Measurements from ENCODE around the gene KCNG2.

The KCNG2 gene

DNA sequence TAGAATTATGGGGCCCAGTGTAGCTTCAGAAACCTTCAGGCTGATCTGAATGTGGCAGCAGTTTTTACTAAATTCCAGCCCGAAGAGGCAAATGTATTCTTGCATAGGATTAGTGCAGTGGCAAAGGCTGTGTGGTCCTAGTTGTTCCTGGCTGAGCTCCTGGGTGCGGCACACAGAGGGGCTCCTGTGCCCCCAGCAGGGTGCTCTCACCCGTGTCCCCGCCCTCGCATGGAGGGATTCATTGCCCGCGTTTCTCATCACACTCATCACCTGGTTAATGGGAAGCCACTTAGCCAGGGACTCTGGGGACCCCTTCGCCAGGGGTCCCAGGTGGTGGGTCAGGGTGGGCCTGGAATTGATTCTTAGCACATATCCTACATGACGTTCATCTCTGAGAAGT is 3.9 kb downstream of the KCNG2 start:
- no CpG with 5 or more reads among the region's 9 CpGs for WGBS (ENCODE audit: extremely low coverage, insufficient coverage, low lambda C conversion rate)
- H4K5ac ChIP-seq (ENCODE audit: low read length): no peak overlapping the region
- H3K23ac ChIP-seq (ENCODE audit: low read length): no peak overlapping the region
- no peaks in the 10 kb centered on the region for H3K4me1 ChIP-seq (ENCODE audit: control insufficient read depth, low read depth, low read length)
- no peak overlapping the region for H2BK120ac ChIP-seq (ENCODE audit: low read depth, low read length)
- H4K8ac ChIP-seq (ENCODE audit: low read depth, low read length): no peak overlapping the region
- no peak overlapping the region for H3K4me3 ChIP-seq (ENCODE audit: low read length)
- no peak overlapping the region for H2AK5ac ChIP-seq (ENCODE audit: low read length)
- no peaks in the 10 kb centered on the region for H3K79me1 ChIP-seq (ENCODE audit: low read length)
- no peak overlapping the region for H3K27ac ChIP-seq (ENCODE audit: low read depth, low read length)
- no peak overlapping the region for H3K18ac ChIP-seq (ENCODE audit: low read length)
- no peaks in the 10 kb centered on the region for H3K36me3 ChIP-seq (ENCODE audit: control insufficient read depth, insufficient read depth, low read length)
- no peak overlapping the region for H3K56ac ChIP-seq (ENCODE audit: low read length)
- peaks cover 18% of the 10 kb centered on the region for H3K27me3 ChIP-seq (ENCODE audit: insufficient read depth, low read length, poor library complexity)
- no peaks in the 10 kb centered on the region for H3K79me2 ChIP-seq (ENCODE audit: control insufficient read depth, insufficient read depth, low read length)
- no peak overlapping the region for H3K9ac ChIP-seq (ENCODE audit: low read length)
- no peak overlapping the region for H2BK15ac ChIP-seq (replicated peaks; ENCODE audit: low read depth)
- DNase-seq: no peak
- no peak overlapping the region for H3K4me2 ChIP-seq (ENCODE audit: low read length)
- no peak overlapping the region for H3K4ac ChIP-seq (ENCODE audit: low read depth, low read length)
- no peak overlapping the region for H2BK5ac ChIP-seq (ENCODE audit: low read length)

DNA sequence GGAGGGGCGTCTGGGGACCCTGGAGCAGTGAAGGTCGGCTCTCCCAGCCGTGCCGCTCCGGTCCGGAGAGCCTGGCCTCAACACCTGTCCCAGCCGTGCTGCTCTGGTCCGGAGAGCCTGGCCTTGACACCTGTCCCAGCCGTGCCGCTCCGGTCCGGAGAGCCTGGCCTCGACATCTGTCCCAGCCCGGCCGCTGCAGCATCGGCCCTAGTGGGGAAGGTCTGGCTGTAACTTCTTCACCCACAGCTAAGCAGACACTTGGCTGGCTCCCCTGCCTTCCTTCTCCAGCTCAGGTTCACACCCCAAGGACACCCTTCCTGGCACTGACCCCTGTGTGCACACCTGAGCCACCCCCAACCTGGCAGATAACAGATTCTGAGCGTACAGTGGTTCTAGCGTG is 4.6 kb downstream of the KCNG2 start:
- H4K5ac ChIP-seq (ENCODE audit: low read length): no peak overlapping the region
- no peak overlapping the region for H4K8ac ChIP-seq (ENCODE audit: low read depth, low read length)
- no peaks in the 10 kb centered on the region for H3K79me2 ChIP-seq (ENCODE audit: control insufficient read depth, insufficient read depth, low read length)
- no peak for DNase-seq
- H2AK5ac ChIP-seq (ENCODE audit: low read length): no peak overlapping the region
- no CpG with 5 or more reads among the region's 18 CpGs for WGBS (ENCODE audit: extremely low coverage, insufficient coverage, low lambda C conversion rate)
- H3K36me3 ChIP-seq (ENCODE audit: control insufficient read depth, insufficient read depth, low read length): no peaks in the 10 kb centered on the region
- H3K4me3 ChIP-seq (ENCODE audit: low read length): no peak overlapping the region
- no peak overlapping the region for H2BK5ac ChIP-seq (ENCODE audit: low read length)
- peaks cover 18% of the 10 kb centered on the region for H3K27me3 ChIP-seq (ENCODE audit: insufficient read depth, low read length, poor library complexity)
- H2BK15ac ChIP-seq (replicated peaks; ENCODE audit: low read depth): no peak overlapping the region
- H3K79me1 ChIP-seq (ENCODE audit: low read length): no peaks in the 10 kb centered on the region
- H3K18ac ChIP-seq (ENCODE audit: low read length): no peak overlapping the region
- no peak overlapping the region for H3K27ac ChIP-seq (ENCODE audit: low read depth, low read length)
- no peak overlapping the region for H3K9ac ChIP-seq (ENCODE audit: low read length)
- H3K4ac ChIP-seq (ENCODE audit: low read depth, low read length): no peak overlapping the region
- H3K23ac ChIP-seq (ENCODE audit: low read length): peak overlapping the region; percentile 24
- no peaks in the 10 kb centered on the region for H3K4me1 ChIP-seq (ENCODE audit: control insufficient read depth, low read depth, low read length)
- H3K56ac ChIP-seq (ENCODE audit: low read length): no peak overlapping the region
- no peak overlapping the region for H2BK120ac ChIP-seq (ENCODE audit: low read depth, low read length)
- H3K4me2 ChIP-seq (ENCODE audit: low read length): no peak overlapping the region

DNA sequence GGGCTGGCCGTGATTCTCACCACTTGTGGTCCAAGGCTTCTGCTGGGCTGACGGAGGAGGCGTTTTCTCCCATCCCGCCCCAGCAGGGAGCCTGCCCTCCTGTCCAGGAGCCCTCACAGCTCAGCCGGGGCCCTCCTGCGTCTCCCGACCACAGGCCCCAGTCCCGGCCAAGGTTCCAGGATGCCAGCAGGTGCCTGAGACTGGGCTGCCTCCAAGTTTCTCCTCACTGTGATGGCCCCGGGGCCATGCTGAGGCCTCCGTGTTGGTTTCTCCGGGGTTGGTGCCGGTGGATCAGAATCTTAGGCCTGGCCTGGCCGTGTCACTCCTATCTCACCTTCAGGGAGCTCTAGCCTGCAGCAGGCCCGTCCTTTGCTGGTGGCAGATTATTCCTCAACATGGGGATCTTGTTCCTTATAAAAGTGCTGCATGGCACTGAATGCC is 5.9 kb downstream of the KCNG2 start:
- Histone ChIP-seq H2BK120ac (ENCODE audit: low read depth, low read length) (no peak overlapping the region), H3K4ac (ENCODE audit: low read depth, low read length) (no peak overlapping the region), H3K27ac (ENCODE audit: low read depth, low read length) (no peak overlapping the region), H2AK5ac (ENCODE audit: low read length) (no peak overlapping the region), H3K4me2 (ENCODE audit: low read length) (no peak overlapping the region), H2BK5ac (ENCODE audit: low read length) (no peak overlapping the region), H2BK15ac (replicated peaks; ENCODE audit: low read depth) (no peak overlapping the region), H3K36me3 (ENCODE audit: control insufficient read depth, insufficient read depth, low read length) (no peaks in the 10 kb centered on the region), H3K9ac (ENCODE audit: low read length) (no peak overlapping the region), H3K4me3 (ENCODE audit: low read length) (no peak overlapping the region), H3K27me3 (ENCODE audit: insufficient read depth, low read length, poor library complexity) (peaks cover 13% of the 10 kb centered on the region), H3K79me2 (ENCODE audit: control insufficient read depth, insufficient read depth, low read length) (no peaks in the 10 kb centered on the region), H3K23ac (ENCODE audit: low read length) (no peak overlapping the region), H3K4me1 (ENCODE audit: control insufficient read depth, low read depth, low read length) (no peaks in the 10 kb centered on the region), H4K8ac (ENCODE audit: low read depth, low read length) (no peak overlapping the region), H3K79me1 (ENCODE audit: low read length) (no peaks in the 10 kb centered on the region), H4K5ac (ENCODE audit: low read length) (no peak overlapping the region), H3K18ac (ENCODE audit: low read length) (no peak overlapping the region), H3K56ac (ENCODE audit: low read length) (no peak overlapping the region)
- DNase-seq: no peak
- WGBS (ENCODE audit: extremely low coverage, insufficient coverage, low lambda C conversion rate): no CpG with 5 or more reads among the region's 14 CpGs

DNA sequence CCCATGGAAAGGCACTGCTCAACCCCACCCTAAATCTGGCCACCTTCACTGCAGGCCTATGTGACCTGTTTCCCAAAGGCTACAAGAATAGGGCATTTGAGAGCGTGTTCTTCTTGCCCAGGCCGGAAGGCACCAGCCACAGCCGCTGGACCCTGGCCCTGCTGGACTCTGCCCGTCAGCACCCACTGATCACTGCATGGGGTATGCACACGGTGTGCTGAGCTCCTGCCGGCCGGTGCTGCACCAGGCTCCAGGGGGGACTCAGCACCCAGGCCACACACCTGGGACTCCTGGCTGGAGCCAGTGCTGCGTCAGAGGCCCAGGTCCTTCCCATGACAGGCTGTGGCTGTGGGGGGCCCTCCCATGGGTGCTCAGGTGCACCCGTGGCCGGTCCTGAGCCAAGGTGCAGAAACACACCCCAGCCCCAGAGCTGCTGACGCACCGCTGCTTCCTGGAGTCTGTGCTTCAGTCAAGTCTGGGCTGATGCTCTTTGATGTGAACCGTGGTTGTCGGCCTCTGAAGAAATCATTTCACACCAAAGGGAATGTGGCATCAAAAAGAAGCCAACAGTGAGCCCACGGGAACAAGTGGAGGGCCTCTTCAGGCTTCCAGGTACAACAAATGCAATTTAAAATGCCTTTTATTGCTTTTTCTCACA is 6.5 kb downstream of the KCNG2 start:
- H3K4me1 ChIP-seq (ENCODE audit: control insufficient read depth, low read depth, low read length): no peaks in the 10 kb centered on the region
- no peak overlapping the region for H2AK5ac ChIP-seq (ENCODE audit: low read length)
- H3K23ac ChIP-seq (ENCODE audit: low read length): no peak overlapping the region
- H4K5ac ChIP-seq (ENCODE audit: low read length): no peak overlapping the region
- no peak overlapping the region for H3K18ac ChIP-seq (ENCODE audit: low read length)
- no peak overlapping the region for H3K4me2 ChIP-seq (ENCODE audit: low read length)
- peaks cover 7% of the 10 kb centered on the region for H3K27me3 ChIP-seq (ENCODE audit: insufficient read depth, low read length, poor library complexity)
- no peak overlapping the region for H3K4ac ChIP-seq (ENCODE audit: low read depth, low read length)
- H2BK120ac ChIP-seq (ENCODE audit: low read depth, low read length): no peak overlapping the region
- H3K4me3 ChIP-seq (ENCODE audit: low read length): no peak overlapping the region
- H3K79me2 ChIP-seq (ENCODE audit: control insufficient read depth, insufficient read depth, low read length): no peaks in the 10 kb centered on the region
- no peak overlapping the region for H3K56ac ChIP-seq (ENCODE audit: low read length)
- no peak overlapping the region for H4K8ac ChIP-seq (ENCODE audit: low read depth, low read length)
- H3K9ac ChIP-seq (ENCODE audit: low read length): no peak overlapping the region
- H3K36me3 ChIP-seq (ENCODE audit: control insufficient read depth, insufficient read depth, low read length): no peaks in the 10 kb centered on the region
- whole genome bisulfite sequencing (ENCODE audit: extremely low coverage, insufficient coverage, low lambda C conversion rate): no CpG with 5 or more reads among the region's 15 CpGs
- no peak overlapping the region for H3K27ac ChIP-seq (ENCODE audit: low read depth, low read length)
- no peaks in the 10 kb centered on the region for H3K79me1 ChIP-seq (ENCODE audit: low read length)
- no peak overlapping the region for H2BK15ac ChIP-seq (replicated peaks; ENCODE audit: low read depth)
- no peak for DNase-seq
- H2BK5ac ChIP-seq (ENCODE audit: low read length): no peak overlapping the region

DNA sequence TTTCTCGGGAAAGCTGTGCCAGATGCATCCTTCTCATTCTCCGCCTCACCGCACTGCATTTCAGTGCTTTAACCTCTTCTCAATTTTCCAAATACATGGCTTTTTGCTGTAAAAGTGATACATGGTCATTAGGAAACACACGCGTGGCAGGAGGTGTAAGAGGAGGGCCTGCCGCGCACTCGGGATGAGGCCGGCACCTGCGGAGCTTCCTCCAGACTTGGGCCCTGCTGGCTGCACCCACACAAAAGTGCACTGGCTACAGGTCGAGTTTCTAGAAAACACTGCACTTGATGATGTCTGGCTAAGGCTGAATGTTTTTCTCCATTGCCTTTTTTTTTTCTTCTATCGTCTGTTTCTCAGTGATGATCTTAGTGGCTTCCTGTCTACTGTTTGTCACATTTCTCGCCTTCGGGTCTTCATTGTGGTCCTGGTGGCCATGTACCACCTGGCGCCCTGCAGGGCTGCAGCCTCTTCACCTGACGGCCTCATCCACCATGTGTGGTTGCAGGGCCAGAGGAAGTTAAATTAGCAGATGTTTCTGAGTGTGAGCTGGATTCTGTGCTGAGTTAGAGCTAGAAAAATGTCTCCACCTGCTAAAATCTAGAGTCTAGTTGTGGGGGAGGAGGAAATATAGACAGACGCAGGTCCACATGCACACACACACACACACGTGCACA is 7.6 kb downstream of the KCNG2 start:
- no peak for DNase-seq
- H3K23ac ChIP-seq (ENCODE audit: low read length): peak overlapping the region; percentile 45
- no peaks in the 10 kb centered on the region for H3K27me3 ChIP-seq (ENCODE audit: insufficient read depth, low read length, poor library complexity)
- no peak overlapping the region for H3K27ac ChIP-seq (ENCODE audit: low read depth, low read length)
- no peak overlapping the region for H2BK120ac ChIP-seq (ENCODE audit: low read depth, low read length)
- H3K56ac ChIP-seq (ENCODE audit: low read length): no peak overlapping the region
- no peaks in the 10 kb centered on the region for H3K4me1 ChIP-seq (ENCODE audit: control insufficient read depth, low read depth, low read length)
- H3K9ac ChIP-seq (ENCODE audit: low read length): no peak overlapping the region
- H3K4me2 ChIP-seq (ENCODE audit: low read length): no peak overlapping the region
- H3K18ac ChIP-seq (ENCODE audit: low read length): no peak overlapping the region
- H2BK5ac ChIP-seq (ENCODE audit: low read length): no peak overlapping the region
- H4K5ac ChIP-seq (ENCODE audit: low read length): no peak overlapping the region
- H3K4me3 ChIP-seq (ENCODE audit: low read length): no peak overlapping the region
- no peak overlapping the region for H4K8ac ChIP-seq (ENCODE audit: low read depth, low read length)
- no peak overlapping the region for H2BK15ac ChIP-seq (replicated peaks; ENCODE audit: low read depth)
- H2AK5ac ChIP-seq (ENCODE audit: low read length): no peak overlapping the region
- H3K79me2 ChIP-seq (ENCODE audit: control insufficient read depth, insufficient read depth, low read length): no peaks in the 10 kb centered on the region
- H3K79me1 ChIP-seq (ENCODE audit: low read length): no peaks in the 10 kb centered on the region
- no peak overlapping the region for H3K4ac ChIP-seq (ENCODE audit: low read depth, low read length)
- WGBS (ENCODE audit: extremely low coverage, insufficient coverage, low lambda C conversion rate): no CpG with 5 or more reads among the region's 18 CpGs
- H3K36me3 ChIP-seq (ENCODE audit: control insufficient read depth, insufficient read depth, low read length): no peaks in the 10 kb centered on the region

All from mesendoderm (in vitro differentiated cells).